GM10847 (cell line): ENCODE measurements around the gene PPIL6.

Source experiments
- POLR2A ChIP-seq: IDR thresholded peaks from 2 replicates; pipeline ENCODE4 v1.6.1; 2011; ENCODE audit not compliant: insufficient read length; ENCODE audit errors: extremely low read depth

PPIL6 gene

GRCh38 chr6:109370792-109371191, 69.6 kb downstream of the PPIL6 start:
- TF ChIP-seq POLR2A = no peak

GRCh38 chr6:109370336-109370735, 70.1 kb downstream of the PPIL6 start:
- TF ChIP-seq POLR2A = no peak

- no peak for TF ChIP-seq POLR2A
Measured at GRCh38 chr6:109369728-109370127, 70.7 kb downstream of the PPIL6 start.

- TF ChIP-seq POLR2A = no peak
Measured at GRCh38 chr6:109363753-109364152, 76.7 kb downstream of the PPIL6 start.

- TF ChIP-seq POLR2A = no peak
Measured at GRCh38 chr6:109362102-109362884, 78.1 kb downstream of the PPIL6 start.

- no peak for TF ChIP-seq POLR2A
Measured at GRCh38 chr6:109360791-109361190, 79.6 kb downstream of the PPIL6 start.

- no peak for TF ChIP-seq POLR2A
Measured at GRCh38 chr6:109360281-109360680, 80.1 kb downstream of the PPIL6 start.

GRCh38 chr6:109359248-109359647, 81.2 kb downstream of the PPIL6 start:
- no peak for TF ChIP-seq POLR2A

- no peak for TF ChIP-seq POLR2A
Measured at GRCh38 chr6:109358204-109358603, 82.2 kb downstream of the PPIL6 start.

GRCh38 chr6:109356237-109356636, 84.2 kb downstream of the PPIL6 start:
- no peak for TF ChIP-seq POLR2A

GRCh38 chr6:109351231-109352130, 88.9 kb downstream of the PPIL6 start:
- no peak for TF ChIP-seq POLR2A

- TF ChIP-seq POLR2A = no peak
Measured at GRCh38 chr6:109349419-109349987, 90.9 kb downstream of the PPIL6 start.

- TF ChIP-seq POLR2A = no peak
Measured at GRCh38 chr6:109348226-109348625, 92.2 kb downstream of the PPIL6 start.

- TF ChIP-seq POLR2A = no peak
Measured at GRCh38 chr6:109347779-109348178, 92.6 kb downstream of the PPIL6 start.

GRCh38 chr6:109345986-109346385, 94.4 kb downstream of the PPIL6 start:
- TF ChIP-seq POLR2A = no peak

GRCh38 chr6:109344226-109344625, 96.2 kb downstream of the PPIL6 start:
- TF ChIP-seq POLR2A = no peak
